IMR-90 (cell line): ENCODE data around the gene ALDH1A2. TPM values are rescaled to one million over a fixed set of nuclear protein-coding genes. Genes with fewer than 3 reads are reported as not detected.

ENCODE experiments used
- ATAC-seq: fragments of 200-7000 bp; cut with Tn5 transposase; 2 replicates; pipeline ENCODE4 v1.9.1; 2020; ENCODE audit warnings: low read depth, mild to moderate bottlenecking, moderate library complexity
- BruUV-seq: library from RNA; stranded (reverse); fragments of 400-500 nt; replicated peaks from 2 replicates; lab custom pipeline; 2021; lab: Mats Ljungman, UMichigan
- CTCF ChIA-PET: fragments of 300-600 bp; formaldehyde crosslinking; extraction: SDS; loops from one replicate; lab custom pipeline; 2021; ENCODE audit warnings: antibody characterized with exemption; lab: Yijun Ruan, JAX
- POLR2A ChIA-PET: fragments of 300-600 bp; sonication (Branson Sonifier 250); formaldehyde crosslinking; loops from one replicate; lab custom pipeline; 2022; ENCODE audit warnings: antibody characterized with exemption; ENCODE audit not compliant: unreplicated experiment; lab: Charles Lee
- DNase-seq: peaks from one replicate; pipeline ENCODE4 v3.0.0; 2013
- H2AFZ ChIP-seq: replicated peaks from 2 replicates; pipeline ENCODE3; 2013; ENCODE audit warnings: low read length, mild to moderate bottlenecking; ENCODE audit not compliant: poor library complexity
- H2AK5ac ChIP-seq: 2 replicates; pipeline ENCODE4 v1.6.1; 2013; ENCODE audit warnings: low read depth, low read length, inconsistent platforms
- H2AK9ac ChIP-seq: replicated peaks from 2 replicates; pipeline ENCODE3; 2013; ENCODE audit warnings: mild to moderate bottlenecking, low read depth, low read length, moderate library complexity; ENCODE audit not compliant: poor library complexity
- H2BK120ac ChIP-seq: 2 replicates; pipeline ENCODE4 v1.6.1; 2013; ENCODE audit warnings: low read depth, low read length, inconsistent platforms
- H2BK15ac ChIP-seq: 3 replicates; pipeline ENCODE4 v1.6.1; 2013; ENCODE audit warnings: low read depth, low read length, inconsistent platforms
- H2BK20ac ChIP-seq: 2 replicates; pipeline ENCODE4 v1.6.1; 2013; ENCODE audit warnings: low read depth, mild to moderate bottlenecking, inconsistent platforms, low read length, moderate library complexity
- H2BK5ac ChIP-seq: 2 replicates; pipeline ENCODE4 v1.6.1; 2013; ENCODE audit warnings: mild to moderate bottlenecking, low read depth, low read length, inconsistent platforms; ENCODE audit not compliant: poor library complexity, severe bottlenecking
- H3K14ac ChIP-seq: replicated peaks from 2 replicates; pipeline ENCODE4 v1.6.1; 2013; ENCODE audit warnings: low read depth, low read length, inconsistent platforms
- H3K18ac ChIP-seq: 2 replicates; pipeline ENCODE4 v1.6.1; 2013; ENCODE audit warnings: low read depth, low read length, control low read depth
- H3K23ac ChIP-seq: 2 replicates; pipeline ENCODE4 v1.6.1; 2013; ENCODE audit warnings: low read depth, low read length, inconsistent platforms
- H3K27ac ChIP-seq: 2 replicates; pipeline ENCODE4 v1.5.1; 2013; ENCODE audit warnings: mild to moderate bottlenecking, control low read depth, low read length; ENCODE audit not compliant: insufficient read depth
- H3K27me3 ChIP-seq: 2 replicates; pipeline ENCODE4 v1.6.1; 2013; ENCODE audit warnings: low read length; ENCODE audit not compliant: control insufficient read depth, insufficient read depth
- H3K36me3 ChIP-seq: 2 replicates; pipeline ENCODE4 v1.6.1; 2013; ENCODE audit warnings: low read length, mixed read lengths; ENCODE audit not compliant: control insufficient read depth, insufficient read depth
- H3K4ac ChIP-seq: 2 replicates; pipeline ENCODE4 v1.6.1; 2013; ENCODE audit warnings: low read depth, low read length, inconsistent platforms
- H3K4me1 ChIP-seq: 2 replicates; pipeline ENCODE4 v1.6.1; 2013; ENCODE audit warnings: low read length, mixed read lengths; ENCODE audit not compliant: control insufficient read depth, insufficient read depth
- H3K4me2 ChIP-seq: 2 replicates; pipeline ENCODE4 v1.6.1; 2013; ENCODE audit warnings: low read depth, mild to moderate bottlenecking, control low read depth, low read length, moderate library complexity
- H3K4me3 ChIP-seq: 2 replicates; pipeline ENCODE4 v1.5.1; 2013; ENCODE audit warnings: low read depth, mild to moderate bottlenecking, control low read depth, low read length, moderate library complexity; ENCODE audit not compliant: insufficient read depth
- H3K56ac ChIP-seq: 2 replicates; pipeline ENCODE4 v1.6.1; 2013; ENCODE audit warnings: low read length, inconsistent platforms; ENCODE audit not compliant: insufficient read depth; ENCODE audit errors: extremely low read depth
- H3K79me1 ChIP-seq, 2 experiments: 2 replicates each; pipeline ENCODE4 v1.6.1; 2013; ENCODE audit warnings: low read length in 2 of 2, inconsistent platforms in 1 of 2, low read depth in 1 of 2
- H3K9ac ChIP-seq: 2 replicates; pipeline ENCODE4 v1.6.1; 2013; ENCODE audit warnings: low read depth, low read length, control low read depth
- H3K9me1 ChIP-seq: 2 replicates; pipeline ENCODE4 v1.6.1; 2013; ENCODE audit warnings: low read length, inconsistent platforms; ENCODE audit not compliant: insufficient read depth
- H3K9me3 ChIP-seq: 2 replicates; pipeline ENCODE4 v1.6.1; 2013; ENCODE audit warnings: low read length; ENCODE audit not compliant: control insufficient read depth, insufficient read depth
- H4K20me1 ChIP-seq: 2 replicates; pipeline ENCODE4 v1.6.1; 2013; ENCODE audit warnings: low read length, inconsistent platforms; ENCODE audit not compliant: insufficient read depth
- H4K5ac ChIP-seq: 2 replicates; pipeline ENCODE4 v1.6.1; 2013; ENCODE audit warnings: mild to moderate bottlenecking, low read depth, low read length, control low read depth
- H4K8ac ChIP-seq, 2 experiments: 2 replicates each; pipeline ENCODE4 v1.6.1; 2013; ENCODE audit warnings: low read depth in 2 of 2, low read length in 2 of 2, control low read depth in 1 of 2, inconsistent platforms in 1 of 2
- H4K91ac ChIP-seq: 2 replicates; pipeline ENCODE4 v1.6.1; 2013; ENCODE audit warnings: low read depth, low read length, inconsistent platforms; ENCODE audit not compliant: insufficient read depth
- BHLHE40 ChIP-seq: fragments of 150-350 bp; IDR thresholded peaks from 2 replicates; pipeline ENCODE4 v1.6.1; 2016; ENCODE audit warnings: mild to moderate bottlenecking, low read depth, low read length
- CEBPB ChIP-seq: IDR thresholded peaks from 2 replicates; pipeline ENCODE4 v1.6.1; 2012; ENCODE audit warnings: low read depth, low read length, improper control_type of control experiment
- CHD1 ChIP-seq: IDR thresholded peaks from 2 replicates; pipeline ENCODE4 v1.6.1; 2012; ENCODE audit warnings: low read depth, low read length, improper control_type of control experiment
- CTCF ChIP-seq: conservative IDR thresholded peaks from 2 replicates; pipeline ENCODE4 v1.5.1; 2012; ENCODE audit warnings: mild to moderate bottlenecking, low read depth, low read length, improper control_type of control experiment
- ELK1 ChIP-seq: fragments of 150-350 bp; IDR thresholded peaks from 2 replicates; pipeline ENCODE4 v1.6.1; 2016; ENCODE audit warnings: low read depth, mild to moderate bottlenecking, low read length, moderate library complexity, borderline replicate concordance
- FOS ChIP-seq: fragments of 150-350 bp; IDR thresholded peaks from 2 replicates; pipeline ENCODE4 v1.6.1; 2016; ENCODE audit warnings: low read depth, low read length
- MAFK ChIP-seq: IDR thresholded peaks from 2 replicates; pipeline ENCODE4 v1.6.1; 2012; ENCODE audit warnings: low read depth, low read length, improper control_type of control experiment
- MAZ ChIP-seq: IDR thresholded peaks from 2 replicates; pipeline ENCODE4 v1.6.1; 2012; ENCODE audit warnings: low read depth, mild to moderate bottlenecking, low read length, improper control_type of control experiment, moderate library complexity, borderline replicate concordance
- MXI1 ChIP-seq: IDR thresholded peaks from 2 replicates; pipeline ENCODE4 v1.6.1; 2012; ENCODE audit warnings: low read depth, mild to moderate bottlenecking, low read length, moderate library complexity, borderline replicate concordance
- NFE2L2 ChIP-seq: fragments of 150-350 bp; IDR thresholded peaks from 2 replicates; pipeline ENCODE4 v1.6.1; 2016; ENCODE audit warnings: low read depth, mild to moderate bottlenecking, low read length
- POLR2A ChIP-seq: IDR thresholded peaks from 2 replicates; pipeline ENCODE4 v1.6.1; 2012; ENCODE audit warnings: mild to moderate bottlenecking, low read depth, low read length
- RAD21 ChIP-seq: IDR thresholded peaks from 2 replicates; pipeline ENCODE4 v1.6.1; 2012; ENCODE audit warnings: low read length, improper control_type of control experiment
- RCOR1 ChIP-seq: IDR thresholded peaks from 2 replicates; pipeline ENCODE4 v1.6.1; 2012; ENCODE audit warnings: mild to moderate bottlenecking, low read length, improper control_type of control experiment; ENCODE audit not compliant: insufficient replicate concordance
- RFX5 ChIP-seq: IDR thresholded peaks from 2 replicates; pipeline ENCODE4 v1.8.0; 2012; ENCODE audit warnings: low read depth, mild to moderate bottlenecking, low read length, moderate library complexity
- SMC3 ChIP-seq: fragments of 150-350 bp; IDR thresholded peaks from 2 replicates; pipeline ENCODE4 v1.6.1; 2016; ENCODE audit warnings: low read depth, mild to moderate bottlenecking, antibody characterized with exemption, low read length, moderate library complexity
- WGBS, 2 experiments: methylation state at CpG; one replicate each; pipeline versions ENCODE4 v1.1.5 to v1.1.7; 2013; ENCODE audit warnings: missing lambda C conversion rate in 2 of 2; ENCODE audit not compliant: insufficient read length in 1 of 2; ENCODE audit errors: extremely low coverage in 2 of 2; 5-methylcytosine and 5-hydroxymethylcytosine counted together
- dilution Hi-C: fragments of 300-500 bp; cut with HindIII; formaldehyde crosslinking; loops from one replicate; pipeline ENCODE4 v1.14.3; 2018; ENCODE audit warnings: low sequenced_read_pairs; ENCODE audit not compliant: unreplicated experiment
- in situ Hi-C: fragments of 300-500 bp; cut with MboI; formaldehyde crosslinking; loops from 3 replicates; pipeline ENCODE4 v1.14.3; 2019; ENCODE audit warnings: low sequenced_read_pairs, inconsistent platforms, mixed read lengths
- intact Hi-C: fragments of 100-400 bp; cut with micrococcal nuclease; formaldehyde crosslinking; loops from 2 replicates; pipeline ENCODE4 v1.10.0; 2022
- polyA plus RNA-seq, 3 experiments: library from polyadenylated mRNA; depleted of rRNA; stranded (reverse); fragments of >200 nt; gene quantifications; 2 replicates each; pipeline ENCODE4 v1.2.3, GENCODE V29; 2012; ENCODE audit warnings: low replicate concordance in 1 of 3
- total RNA-seq: library from RNA; depleted of rRNA; stranded (reverse); fragments of >200 nt; gene quantifications from 2 replicates; pipeline ENCODE4 v1.2.3, GENCODE V29; 2012
- TF ChIP-seq, protein P1 (sequence below): fragments of 150-350 bp; IDR thresholded peaks from 2 replicates; pipeline ENCODE4 v1.6.1; 2017; ENCODE audit warnings: mild to moderate bottlenecking, antibody characterized with exemption, low read length, low read depth

The ALDH1A2 gene
- total and polyA plus RNA-seq, 2 of the 4 experiments (the other 2 are of a cell fraction) = not detected

GRCh38 chr15:57941816-57942215 lies 123.7 kb downstream of the ALDH1A2 start:
- dilution Hi-C loops (no loop called here), in situ Hi-C loops (no loop called here), intact Hi-C loops (no loop called here)
- no peak overlapping the region for H3K23ac ChIP-seq
- no peaks in the 10 kb centered on the region for H4K20me1 ChIP-seq
- H2AK9ac ChIP-seq = no peak overlapping the region
- ATAC-seq (no peak), DNase-seq (no peak)
- H3K4me2 ChIP-seq = no peak overlapping the region
- no peak overlapping the region for H3K27ac ChIP-seq
- H2BK5ac ChIP-seq = no peak overlapping the region
- H3K56ac ChIP-seq = no peak overlapping the region
- no peaks in the 10 kb centered on the region for H3K79me1 ChIP-seq
- no CpG with 5 or more reads among the region's 1 CpG for WGBS, 2 experiments
- H3K4ac ChIP-seq = no peak overlapping the region
- CTCF ChIA-PET = no interaction called here
- H3K14ac ChIP-seq = no peak overlapping the region
- no peak overlapping the region for H2BK15ac ChIP-seq
- H4K91ac ChIP-seq = no peak overlapping the region
- H3K9ac ChIP-seq = no peak overlapping the region
- no peak overlapping the region for H4K5ac ChIP-seq
- no peaks in the 10 kb centered on the region for H3K9me3 ChIP-seq
- H3K36me3 ChIP-seq = no peaks in the 10 kb centered on the region
- no peak overlapping the region for H2AK5ac ChIP-seq
- H2BK20ac ChIP-seq = no peak overlapping the region
- H3K4me1 ChIP-seq = no peaks in the 10 kb centered on the region
- no peak overlapping the region for H3K18ac ChIP-seq
- POLR2A ChIA-PET = no interaction called here
- no peak for TF ChIP-seq ELK1
- no peak for TF ChIP-seq CEBPB
- no peak for TF ChIP-seq RFX5
- no peak for TF ChIP-seq MAZ
- TF ChIP-seq MAFK = no peak
- TF ChIP-seq CHD1 = no peak
- TF ChIP-seq MXI1 = no peak
- TF ChIP-seq BHLHE40 = no peak
- TF ChIP-seq NFE2L2 = no peak
- TF ChIP-seq FOS = no peak
- TF ChIP-seq RCOR1 = no peak
- no peak for TF ChIP-seq RAD21
- TF ChIP-seq, protein P1, sequence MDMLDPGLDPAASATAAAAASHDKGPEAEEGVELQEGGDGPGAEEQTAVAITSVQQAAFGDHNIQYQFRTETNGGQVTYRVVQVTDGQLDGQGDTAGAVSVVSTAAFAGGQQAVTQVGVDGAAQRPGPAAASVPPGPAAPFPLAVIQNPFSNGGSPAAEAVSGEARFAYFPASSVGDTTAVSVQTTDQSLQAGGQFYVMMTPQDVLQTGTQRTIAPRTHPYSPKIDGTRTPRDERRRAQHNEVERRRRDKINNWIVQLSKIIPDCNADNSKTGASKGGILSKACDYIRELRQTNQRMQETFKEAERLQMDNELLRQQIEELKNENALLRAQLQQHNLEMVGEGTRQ = no peak
- TF ChIP-seq SMC3 = no peak
- TF ChIP-seq CTCF = no peak
- no peak for TF ChIP-seq POLR2A
- no peak overlapping the region for H2AFZ ChIP-seq
- no peak overlapping the region for H3K4me3 ChIP-seq
- no peaks in the 10 kb centered on the region for H3K9me1 ChIP-seq
- H2BK120ac ChIP-seq = no peak overlapping the region
- no peak overlapping the region for H4K8ac ChIP-seq
- H3K27me3 ChIP-seq = no peaks in the 10 kb centered on the region
- no TSS peak for BruUV-seq
